Measurements from ENCODE around the gene LPP. TPM values are rescaled to one million over a fixed set of nuclear protein-coding genes. Genes with fewer than 3 reads are reported as not detected.

The LPP gene
- total RNA-seq, 2 donors from 2014 or later, result 1,568 to 1,607 TPM

GRCh38 chr3:188304501-188304900, 150.5 kb downstream of the LPP start:
- no peak for ATAC-seq (ENCODE audit: insufficient number of reproducible peaks, low FRiP score, low read depth)
- Histone ChIP-seq H3K4me3 (no peak overlapping the region), H3K9me3 (no peaks in the 10 kb centered on the region), H3K4me1 (ENCODE audit: control insufficient read depth in 1 of 2, low read depth in 2 of 2) (peaks cover 30 to 79% of the 10 kb centered on the region in 2 donors), H3K27ac (no peak overlapping the region), H3K36me3 (peaks cover 7% of the 10 kb centered on the region), H3K27me3 (replicated peaks; ENCODE audit: insufficient read depth) (no peaks in the 10 kb centered on the region)
- TF ChIP-seq CTCF (IDR thresholded peaks at IDR 0.05), result no peak
- DNase-seq (ENCODE audit: low spot score), result no peak

DNA sequence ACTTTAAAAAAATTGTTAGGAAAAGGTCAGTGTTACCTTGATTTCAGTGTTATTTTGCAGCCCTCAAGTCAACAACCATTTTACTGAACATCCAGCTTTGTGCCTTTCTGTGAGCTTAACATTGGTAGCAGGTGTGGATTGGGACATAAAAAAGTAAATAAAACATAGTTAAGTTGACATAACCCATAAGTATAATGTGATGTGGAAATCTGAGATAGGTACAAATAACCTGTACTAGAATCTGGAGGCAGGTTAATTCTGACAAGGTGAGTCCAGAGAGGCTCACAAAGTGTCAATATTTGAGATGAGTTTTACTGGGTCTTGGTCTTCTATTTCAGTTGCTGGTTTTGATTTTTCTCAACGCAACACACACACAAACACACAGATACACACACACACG, 151.3 kb downstream of the LPP start:
- TF ChIP-seq CTCF (IDR thresholded peaks at IDR 0.05), result no peak
- Histone ChIP-seq H3K36me3 (peaks cover 7% of the 10 kb centered on the region), H3K27ac (no peak overlapping the region), H3K4me1 (ENCODE audit: control insufficient read depth in 1 of 2, low read depth in 2 of 2) (peaks cover 32 to 76% of the 10 kb centered on the region in 2 donors), H3K4me3 (no peak overlapping the region), H3K27me3 (replicated peaks; ENCODE audit: insufficient read depth) (no peaks in the 10 kb centered on the region), H3K9me3 (no peaks in the 10 kb centered on the region)
- DNase-seq (ENCODE audit: low spot score) (no peak), ATAC-seq (ENCODE audit: insufficient number of reproducible peaks, low FRiP score, low read depth) (no peak)

DNA sequence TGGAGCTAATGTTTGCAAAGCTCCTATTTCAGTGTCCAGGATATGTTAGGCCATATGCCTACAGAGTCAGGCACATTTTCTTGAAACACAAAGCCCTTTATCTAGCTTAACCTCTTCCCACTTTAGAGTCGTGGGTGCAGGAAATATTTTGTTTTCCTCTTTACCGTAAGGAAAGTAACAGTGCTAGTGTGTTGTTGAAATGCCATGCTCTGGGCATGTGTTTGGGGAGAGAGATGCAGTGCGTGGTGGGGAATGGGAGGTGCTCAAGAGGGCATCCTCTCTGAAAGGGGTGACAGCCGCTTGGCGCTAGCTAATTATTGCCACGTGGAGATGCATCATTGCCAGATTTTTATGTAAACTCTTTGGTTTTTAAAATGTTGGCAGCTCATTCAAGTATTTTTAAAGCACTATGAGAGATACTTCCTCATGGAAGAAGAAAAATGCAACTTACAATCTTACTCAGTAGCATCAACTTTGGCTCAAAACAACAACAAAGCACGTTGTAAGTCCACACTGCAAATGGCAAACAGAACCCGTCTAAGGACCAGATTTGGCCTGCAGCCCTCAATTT, 152.6 kb downstream of the LPP start:
- peak overlapping the region in 1 of 2 donors; percentile 42 for H3K27ac ChIP-seq

DNA sequence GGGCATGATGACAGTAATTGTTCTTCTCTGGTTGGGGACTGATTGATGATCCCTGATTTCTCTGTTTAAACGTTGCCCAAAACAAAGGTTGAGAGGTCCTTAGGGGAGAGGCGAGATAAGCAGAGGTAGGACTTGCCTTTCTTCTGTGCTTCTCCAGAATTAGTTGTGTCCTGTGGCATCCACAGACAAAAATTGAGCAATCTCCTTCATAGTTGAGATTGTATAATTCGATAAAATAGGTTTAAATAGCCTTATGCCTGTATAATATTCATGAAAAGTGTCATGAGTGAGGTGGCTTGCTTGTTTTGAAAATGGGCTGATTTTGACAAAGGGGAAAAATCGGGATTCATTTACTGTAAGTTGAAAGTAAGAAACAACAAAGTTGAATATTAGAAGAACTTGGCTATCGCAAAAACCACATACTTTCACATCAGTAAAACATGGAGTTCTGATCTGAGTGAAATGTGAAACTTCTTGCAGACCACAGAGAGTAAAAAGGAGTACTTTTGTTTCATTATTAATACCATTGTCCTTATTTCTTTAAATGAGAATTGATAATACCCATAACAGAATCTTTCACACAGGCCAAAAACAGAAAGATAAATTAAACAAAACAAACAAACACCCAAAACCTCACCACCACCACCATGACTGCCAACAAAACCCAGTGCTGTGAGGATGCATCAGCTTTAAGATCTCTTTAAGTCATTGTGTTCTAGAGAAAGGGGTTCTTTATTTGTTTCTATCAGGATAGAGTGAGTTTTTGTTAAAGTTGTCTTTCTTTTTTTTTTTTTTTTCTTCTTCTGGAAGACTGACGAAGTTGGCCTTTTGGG, 155.7 kb downstream of the LPP start:
- DNase-seq (ENCODE audit: low spot score) (no peak), ATAC-seq (ENCODE audit: insufficient number of reproducible peaks, low FRiP score, low read depth) (no peak)
- TF ChIP-seq CTCF (IDR thresholded peaks at IDR 0.05), result no peak
- no peaks in the 10 kb centered on the region for H3K9me3 ChIP-seq
- no peak overlapping the region for H3K27ac ChIP-seq
- H3K27me3 ChIP-seq (replicated peaks; ENCODE audit: insufficient read depth), result no peaks in the 10 kb centered on the region
- peaks cover 25 to 42% of the 10 kb centered on the region in 2 donors for H3K4me1 ChIP-seq (ENCODE audit: control insufficient read depth in 1 of 2, low read depth in 2 of 2)
- no peak overlapping the region for H3K4me3 ChIP-seq
- H3K36me3 ChIP-seq, result peaks cover 7% of the 10 kb centered on the region

More for the DNA sequence above, 152.6 kb downstream of the LPP start:
- no peak for ATAC-seq (ENCODE audit: insufficient number of reproducible peaks, low FRiP score, low read depth)
- no peak for DNase-seq (ENCODE audit: low spot score)
- H3K4me3 ChIP-seq, result no peak overlapping the region
- H3K36me3 ChIP-seq, result peaks cover 7% of the 10 kb centered on the region
- no peaks in the 10 kb centered on the region for H3K27me3 ChIP-seq (replicated peaks; ENCODE audit: insufficient read depth)
- H3K4me1 ChIP-seq (ENCODE audit: control insufficient read depth in 1 of 2, low read depth in 2 of 2), result peaks cover 28 to 71% of the 10 kb centered on the region in 2 donors
- H3K9me3 ChIP-seq, result no peaks in the 10 kb centered on the region
- no peak for TF ChIP-seq CTCF (IDR thresholded peaks at IDR 0.05)

DNA sequence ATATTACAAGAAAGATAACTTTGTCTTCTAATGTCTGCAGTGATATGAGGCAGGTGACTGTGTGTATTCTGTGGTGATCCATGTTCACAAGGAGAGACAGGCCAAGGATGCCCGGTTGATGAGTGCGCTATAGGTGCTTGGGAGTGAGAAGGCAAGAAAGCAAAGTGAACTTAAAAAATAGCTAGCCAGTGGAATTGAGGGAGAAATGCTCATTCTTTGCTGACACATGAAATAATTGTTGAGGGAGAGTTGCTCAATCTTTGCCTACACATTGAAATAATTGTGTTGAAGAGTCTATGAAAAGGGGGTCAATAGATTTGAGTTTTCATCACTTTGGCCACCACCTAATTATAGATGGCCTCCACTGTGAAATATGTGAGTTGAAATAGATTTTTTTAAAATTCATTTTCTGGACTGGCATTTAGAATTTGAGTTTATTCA, 156.3 kb downstream of the LPP start:
- Histone ChIP-seq H3K4me1 (ENCODE audit: control insufficient read depth in 1 of 2, low read depth in 2 of 2) (peaks cover 21 to 39% of the 10 kb centered on the region in 2 donors), H3K36me3 (peaks cover 7% of the 10 kb centered on the region), H3K27me3 (replicated peaks; ENCODE audit: insufficient read depth) (no peaks in the 10 kb centered on the region), H3K4me3 (no peak overlapping the region), H3K9me3 (no peaks in the 10 kb centered on the region), H3K27ac (no peak overlapping the region)
- ATAC-seq (ENCODE audit: insufficient number of reproducible peaks, low FRiP score, low read depth) (no peak), DNase-seq (ENCODE audit: low spot score) (no peak)
- no peak for TF ChIP-seq CTCF (IDR thresholded peaks at IDR 0.05)
